ENCODE measurements around the gene RFX4.

RFX4 gene

GRCh38 chr12:106582641-106583230, at the start of gene RFX4:
RFX4 (plus strand) TSS chr12:106583004; CDS start chr12:106583321, 317 bp downstream.
- peak in 31 of 51 donors; percentile 5 to 82 (median 60) for DNase-seq

GRCh38 chr12:106541201-106541600, 41.6 kb upstream of the RFX4 start:
- DNase-seq = no peak

- DNase-seq = no peak
These were observed 31.4 kb upstream of the RFX4 start for GRCh38 chr12:106551410-106551809.

- DNase-seq = no peak
These were observed 30.6 kb upstream of the RFX4 start for GRCh38 chr12:106552228-106552627.

- DNase-seq = no peak
These were observed 18.0 kb upstream of the RFX4 start for GRCh38 chr12:106564678-106565329.

GRCh38 chr12:106566771-106567170, 16.0 kb upstream of the RFX4 start:
- no peak for DNase-seq

GRCh38 chr12:106573239-106573638, 9.6 kb upstream of the RFX4 start:
- DNase-seq = no peak

- no peak for DNase-seq
These were observed 6.0 kb upstream of the RFX4 start for GRCh38 chr12:106576848-106577247.

GRCh38 chr12:106580671-106581508, 1.9 kb upstream of the RFX4 start:
- DNase-seq = peak in 17 of 51 donors; percentile 9 to 49 (median 20)

GRCh38 chr12:106581543-106582248, 1.1 kb upstream of the RFX4 start:
- peak in 23 of 51 donors; percentile 10 to 80 (median 41) for DNase-seq

- DNase-seq = peak in 1 of 51 donors; percentile 41
These were observed 584 bp upstream of the RFX4 start for GRCh38 chr12:106582249-106582591.

- DNase-seq = peak in 18 of 51 donors; percentile 5 to 47 (median 16)
These were observed 669 bp downstream of the RFX4 start for GRCh38 chr12:106583242-106584103.

- DNase-seq = peak in 13 of 51 donors; percentile 6 to 38 (median 9)
These were observed 1.6 kb downstream of the RFX4 start for GRCh38 chr12:106584104-106585064.

GRCh38 chr12:106585105-106585520, 2.3 kb downstream of the RFX4 start:
- peak in 2 of 51 donors; percentile 30 to 40 for DNase-seq

- peak in 7 of 51 donors; percentile 2 to 49 (median 24) for DNase-seq
These were observed 2.9 kb downstream of the RFX4 start for GRCh38 chr12:106585521-106586277.

- peak in 8 of 51 donors; percentile 9 to 57 (median 26) for DNase-seq
These were observed 3.5 kb downstream of the RFX4 start for GRCh38 chr12:106586278-106586802.

GRCh38 chr12:106586803-106587684, 4.2 kb downstream of the RFX4 start:
- peak in 27 of 51 donors; percentile 22 to 88 (median 57) for DNase-seq
